Measurements from ENCODE around the gene EFR3B. TPM values are rescaled to one million over a fixed set of nuclear protein-coding genes. Genes with fewer than 3 reads are reported as not detected.
"Not testable (repeated sequence)": the region's sequence is repeated elsewhere in the genome, so short reads cannot be mapped to it uniquely, and the experiment has no call there.

EFR3B gene
- total RNA-seq, 1 donor from 2014 or later, result 0.12 TPM

DNA sequence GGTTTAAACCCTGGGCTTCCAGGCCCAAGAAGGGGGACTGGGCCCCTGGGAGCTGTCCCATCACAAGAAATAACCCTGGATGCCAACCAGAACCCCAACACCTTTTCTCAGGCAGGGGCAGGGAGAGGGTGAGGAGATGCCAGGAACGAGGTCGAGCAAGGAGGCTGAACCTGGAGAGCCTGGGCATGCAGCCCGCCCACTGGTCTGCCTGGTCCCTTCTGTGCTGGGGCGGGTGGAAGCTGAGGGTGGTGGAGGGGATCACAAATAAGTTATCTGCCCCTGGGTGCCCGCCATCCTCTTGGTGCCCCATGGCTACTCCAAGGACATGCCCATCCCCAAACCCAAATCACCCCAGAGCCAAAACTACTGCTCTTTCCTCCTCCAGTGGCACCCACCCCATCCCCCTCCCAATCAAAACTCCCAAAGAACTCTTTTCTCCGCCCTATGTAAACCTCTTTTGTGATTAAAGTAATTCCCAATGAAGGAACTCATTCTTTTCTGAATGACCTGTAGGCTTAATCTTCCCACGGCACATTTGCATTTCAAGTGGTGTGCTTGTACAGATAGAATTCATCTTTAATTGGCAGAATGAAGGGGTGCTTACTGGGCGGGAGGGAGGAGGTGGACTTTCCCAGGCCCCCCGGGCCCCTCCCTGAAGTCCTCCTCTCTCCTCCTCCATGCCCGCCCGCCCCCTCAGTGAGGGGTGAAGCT is 47.9 kb downstream of the EFR3B start:
- Mint-ChIP-seq H3K36me3 (ENCODE audit: low read depth) (no peaks in the 10 kb centered on the region), H3K27ac (no peak overlapping the region), H3K27me3 (peaks cover 2% of the 10 kb centered on the region), H3K4me3 (no peak overlapping the region), H3K4me1 (no peaks in the 10 kb centered on the region), H3K9me3 (no peaks in the 10 kb centered on the region)
- DNase-seq, result no peak
- intact Hi-C loops (cut with micrococcal nuclease), result no loop called here

DNA sequence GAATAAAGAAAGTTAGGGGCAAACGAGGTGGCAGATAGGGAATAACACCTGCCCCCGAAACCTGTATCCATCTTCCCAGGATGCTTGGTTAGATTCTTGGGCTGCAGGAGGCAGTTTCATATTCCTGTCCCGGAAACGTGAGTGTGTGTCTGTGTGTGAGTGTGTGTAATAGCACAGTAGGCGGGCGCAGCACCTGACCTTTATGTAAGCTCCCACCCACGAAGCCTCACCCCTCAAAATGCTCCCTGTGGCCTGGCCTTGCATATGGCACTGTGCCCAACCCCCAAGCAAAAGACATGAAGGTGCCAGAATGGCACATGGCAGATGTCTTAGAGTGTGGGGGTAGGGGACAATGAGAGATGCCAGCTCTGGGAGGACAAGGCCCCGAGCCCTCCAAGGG is 48.9 kb downstream of the EFR3B start:
- Mint-ChIP-seq H3K27ac (no peak overlapping the region), H3K36me3 (ENCODE audit: low read depth) (no peaks in the 10 kb centered on the region), H3K27me3 (no peaks in the 10 kb centered on the region), H3K4me3 (no peak overlapping the region), H3K4me1 (no peaks in the 10 kb centered on the region), H3K9me3 (no peaks in the 10 kb centered on the region)
- intact Hi-C loops (cut with micrococcal nuclease), result no loop called here
- no peak for DNase-seq

GRCh38 chr2:25091265-25091664 is 49.4 kb downstream of the EFR3B start:
- Mint-ChIP-seq H3K4me3 (no peak overlapping the region), H3K4me1 (no peaks in the 10 kb centered on the region), H3K36me3 (ENCODE audit: low read depth) (no peaks in the 10 kb centered on the region), H3K27ac (no peak overlapping the region), H3K9me3 (no peaks in the 10 kb centered on the region), H3K27me3 (no peaks in the 10 kb centered on the region)
- DNase-seq, result no peak
- intact Hi-C loops (cut with micrococcal nuclease), result no loop called here

GRCh38 chr2:25098056-25098455 is 56.2 kb downstream of the EFR3B start:
- peaks cover 2% of the 10 kb centered on the region for H3K27me3 Mint-ChIP-seq
- no peak overlapping the region for H3K4me3 Mint-ChIP-seq
- H3K36me3 Mint-ChIP-seq (ENCODE audit: low read depth), result no peaks in the 10 kb centered on the region
- H3K9me3 Mint-ChIP-seq, result peaks cover 4% of the 10 kb centered on the region
- intact Hi-C loops (cut with micrococcal nuclease), result no loop called here
- no peak overlapping the region for H3K27ac Mint-ChIP-seq
- DNase-seq, result no peak
- no peaks in the 10 kb centered on the region for H3K4me1 Mint-ChIP-seq

DNA sequence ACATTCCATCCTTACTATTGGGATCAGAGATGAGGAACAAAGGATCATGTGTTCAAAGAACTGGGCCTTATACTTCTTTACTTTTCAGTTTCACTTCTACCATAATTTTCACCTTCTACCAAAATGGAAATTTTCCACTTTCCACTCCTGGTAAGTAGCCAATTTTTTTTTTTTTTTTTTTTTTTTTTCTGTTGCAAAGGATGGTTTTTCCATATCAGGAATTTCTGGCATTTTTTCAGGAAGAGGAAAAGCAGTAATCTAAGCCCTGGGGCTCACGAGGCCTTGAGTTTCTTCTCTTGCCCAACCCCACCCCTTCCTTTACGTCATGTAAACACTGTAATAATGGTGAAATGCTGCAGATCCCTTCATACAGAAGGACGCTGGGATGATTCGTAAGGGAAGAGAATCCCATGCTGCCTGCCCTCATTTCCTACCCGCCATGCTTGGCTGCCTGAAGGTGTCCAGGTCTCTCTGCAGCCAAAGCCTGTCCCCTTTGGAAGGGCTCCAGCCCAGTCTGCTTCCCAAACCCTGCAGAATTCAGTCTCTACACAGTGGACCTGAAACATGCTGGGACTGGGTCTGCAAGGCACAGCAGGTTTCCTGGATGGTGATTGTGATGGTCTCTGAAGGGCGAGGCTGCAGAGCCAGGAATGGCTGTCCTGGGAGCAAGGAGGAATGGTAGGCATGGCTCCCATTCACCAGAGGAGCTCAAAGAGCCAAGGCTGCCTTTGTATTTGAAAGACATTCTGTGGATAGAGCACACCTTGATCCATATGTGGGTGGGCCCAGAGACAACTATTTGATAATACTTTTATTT is 57.0 kb downstream of the EFR3B start:
- intact Hi-C loops (cut with micrococcal nuclease), result no loop called here
- Mint-ChIP-seq H3K4me3 (no peak overlapping the region), H3K27me3 (peaks cover 4% of the 10 kb centered on the region), H3K9me3 (peaks cover 7% of the 10 kb centered on the region), H3K36me3 (ENCODE audit: low read depth) (no peaks in the 10 kb centered on the region), H3K27ac (no peak overlapping the region), H3K4me1 (no peaks in the 10 kb centered on the region)
- DNase-seq, result no peak

- H3K9me3 Mint-ChIP-seq; H3K4me1 Mint-ChIP-seq; H3K27me3 Mint-ChIP-seq; H3K36me3 Mint-ChIP-seq (ENCODE audit: low read depth); intact Hi-C loops (cut with micrococcal nuclease); DNase-seq; H3K27ac Mint-ChIP-seq; H3K4me3 Mint-ChIP-seq: not testable (repeated sequence)
Measured at GRCh38 chr2:25102352-25102751, 60.5 kb downstream of the EFR3B start.

DNA sequence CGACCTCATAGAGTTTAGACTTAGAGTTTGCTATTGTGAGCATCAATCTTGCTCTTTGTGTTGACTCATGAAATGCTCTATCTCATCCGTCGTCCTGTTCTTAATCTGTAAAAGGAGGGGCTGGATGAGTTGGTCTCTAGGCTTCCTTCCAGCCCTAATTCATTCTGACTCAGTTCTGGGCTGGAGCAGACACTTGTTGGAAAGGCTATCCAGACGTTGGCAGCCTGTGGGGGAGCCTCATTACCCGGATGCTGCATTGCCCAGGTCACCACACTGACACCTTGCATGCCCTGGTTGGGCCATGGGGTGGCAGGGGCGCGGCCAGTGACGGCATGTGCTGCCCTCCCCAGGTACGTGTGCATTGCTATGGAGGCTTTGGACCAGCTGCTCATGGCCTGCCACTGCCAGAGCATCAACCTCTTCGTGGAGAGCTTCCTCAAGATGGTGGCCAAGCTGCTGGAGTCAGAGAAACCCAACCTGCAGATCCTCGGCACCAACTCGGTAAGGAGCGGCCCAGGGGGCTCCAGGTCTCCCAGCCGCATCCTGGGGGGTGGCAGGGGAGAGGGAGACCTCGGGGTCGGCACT is 61.5 kb downstream of the EFR3B start:
- H3K36me3 Mint-ChIP-seq (ENCODE audit: low read depth), result no peaks in the 10 kb centered on the region
- H3K9me3 Mint-ChIP-seq, result peaks cover 7% of the 10 kb centered on the region
- no peak overlapping the region for H3K4me3 Mint-ChIP-seq
- peaks cover 2% of the 10 kb centered on the region for H3K27me3 Mint-ChIP-seq
- no peak for DNase-seq
- intact Hi-C loops (cut with micrococcal nuclease), result no loop called here
- no peaks in the 10 kb centered on the region for H3K4me1 Mint-ChIP-seq
- no peak overlapping the region for H3K27ac Mint-ChIP-seq

GRCh38 chr2:25104736-25105135 is 62.9 kb downstream of the EFR3B start:
- Mint-ChIP-seq H3K9me3 (peaks cover 7% of the 10 kb centered on the region), H3K4me1 (no peaks in the 10 kb centered on the region), H3K27me3 (peaks cover 2% of the 10 kb centered on the region), H3K27ac (no peak overlapping the region), H3K36me3 (ENCODE audit: low read depth) (no peaks in the 10 kb centered on the region), H3K4me3 (no peak overlapping the region)
- DNase-seq, result no peak
- intact Hi-C loops (cut with micrococcal nuclease), result no loop called here

GRCh38 chr2:25105336-25106085 is 63.6 kb downstream of the EFR3B start:
- DNase-seq, result no peak

DNA sequence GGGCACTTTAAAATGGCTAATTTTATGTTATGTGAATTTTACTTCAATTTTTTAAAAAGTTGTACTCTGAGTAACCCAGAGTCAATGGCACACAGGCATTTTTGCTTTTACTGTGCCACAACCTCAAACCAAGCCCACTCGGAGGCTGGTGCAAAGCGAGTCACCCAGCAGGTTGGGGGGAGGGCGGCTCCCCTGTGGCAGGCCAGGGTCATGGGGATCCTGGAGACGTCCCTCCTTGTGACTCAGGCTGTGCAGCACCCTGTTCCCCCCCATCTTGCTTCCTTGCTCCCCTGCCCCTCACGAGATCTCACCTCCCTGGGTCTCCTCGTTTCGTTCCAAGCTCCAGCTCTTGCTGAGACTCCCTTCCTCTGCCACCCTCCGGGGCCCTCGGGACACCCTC is 67.9 kb downstream of the EFR3B start:
- Mint-ChIP-seq H3K4me3 (no peak overlapping the region), H3K4me1 (no peaks in the 10 kb centered on the region), H3K9me3 (no peaks in the 10 kb centered on the region), H3K36me3 (ENCODE audit: low read depth) (no peaks in the 10 kb centered on the region), H3K27ac (no peak overlapping the region), H3K27me3 (no peaks in the 10 kb centered on the region)
- no peak for DNase-seq
- intact Hi-C loops (cut with micrococcal nuclease), result no loop called here

More at GRCh38 chr2:25105336-25106085, 63.6 kb downstream of the EFR3B start:
- intact Hi-C loops (cut with micrococcal nuclease), result no loop called here
- H3K27ac Mint-ChIP-seq, result no peak overlapping the region
- no peaks in the 10 kb centered on the region for H3K36me3 Mint-ChIP-seq (ENCODE audit: low read depth)
- H3K4me1 Mint-ChIP-seq, result no peaks in the 10 kb centered on the region
- H3K4me3 Mint-ChIP-seq, result no peak overlapping the region
- peaks cover 2% of the 10 kb centered on the region for H3K27me3 Mint-ChIP-seq
- H3K9me3 Mint-ChIP-seq, result peaks cover 7% of the 10 kb centered on the region

- intact Hi-C loops (cut with micrococcal nuclease), result no loop called here
- no peaks in the 10 kb centered on the region for H3K36me3 Mint-ChIP-seq (ENCODE audit: low read depth)
- no peaks in the 10 kb centered on the region for H3K9me3 Mint-ChIP-seq
- H3K4me3 Mint-ChIP-seq, result no peak overlapping the region
- no peaks in the 10 kb centered on the region for H3K4me1 Mint-ChIP-seq
- no peak overlapping the region for H3K27ac Mint-ChIP-seq
- peaks cover 1% of the 10 kb centered on the region for H3K27me3 Mint-ChIP-seq
- DNase-seq, result no peak
Measured at GRCh38 chr2:25112113-25112512, 70.2 kb downstream of the EFR3B start.

- peaks cover 1% of the 10 kb centered on the region for H3K27me3 Mint-ChIP-seq
- intact Hi-C loops (cut with micrococcal nuclease), result no loop called here
- DNase-seq, result no peak
- no peak overlapping the region for H3K27ac Mint-ChIP-seq
- H3K9me3 Mint-ChIP-seq, result no peaks in the 10 kb centered on the region
- H3K4me1 Mint-ChIP-seq, result no peaks in the 10 kb centered on the region
- H3K4me3 Mint-ChIP-seq, result no peak overlapping the region
- H3K36me3 Mint-ChIP-seq (ENCODE audit: low read depth), result no peaks in the 10 kb centered on the region
Measured at GRCh38 chr2:25115249-25115883, 73.5 kb downstream of the EFR3B start.

- Mint-ChIP-seq H3K27me3 (peaks cover 1% of the 10 kb centered on the region), H3K36me3 (ENCODE audit: low read depth) (no peaks in the 10 kb centered on the region), H3K27ac (no peak overlapping the region), H3K9me3 (no peaks in the 10 kb centered on the region), H3K4me1 (no peaks in the 10 kb centered on the region), H3K4me3 (no peak overlapping the region)
- intact Hi-C loops (cut with micrococcal nuclease), result no loop called here
- DNase-seq, result no peak
Measured at GRCh38 chr2:25115902-25116301, 74.0 kb downstream of the EFR3B start.

All from activated CD4-positive, alpha-beta T cell treated with anti-CD3 and anti-CD28 coated beads, Interleukin-2, amount 10 ng/mL, durations not matched to agents 24 days and 14 days (primary cell).